WTC11 (cell line): Measurements from ENCODE around the gene ACO1. TPM values are rescaled to one million over a fixed set of nuclear protein-coding genes. Genes with fewer than 3 reads are reported as not detected.

Experiments used
- ATAC-seq: fragments of 200-7000 bp; cut with Tn5 transposase; 2 replicates; pipeline ENCODE4 v1.10.0; 2021; ENCODE audit warnings: mild to moderate bottlenecking, moderate library complexity
- CTCF ChIA-PET: fragments of 300-600 bp; sonication (Branson Sonifier 250); formaldehyde crosslinking; loops from one replicate; lab custom pipeline; 2021; ENCODE audit warnings: antibody characterized with exemption; lab: Charles Lee
- POLR2A ChIA-PET: fragments of 350-600 bp; sonication (Branson Sonifier 250); formaldehyde crosslinking; loops from one replicate; lab custom pipeline; 2021; ENCODE audit warnings: antibody characterized with exemption; lab: Charles Lee
- DNase-seq: peaks from one replicate; pipeline ENCODE4 v3.0.0; 2021; ENCODE audit warnings: low spot score
- H3K27ac Mint-ChIP-seq: 2 replicates; pipeline ENCODE4 v1.8.0; 2021; ENCODE audit warnings: mixed read lengths
- H3K27me3 Mint-ChIP-seq: 2 replicates; pipeline ENCODE4 v1.8.0; 2021; ENCODE audit warnings: low read depth, mild to moderate bottlenecking, moderate library complexity, mixed read lengths
- H3K36me3 Mint-ChIP-seq: 2 replicates; pipeline ENCODE4 v1.8.0; 2021; ENCODE audit warnings: mixed read lengths
- H3K4me1 Mint-ChIP-seq: 2 replicates; pipeline ENCODE4 v1.8.0; 2022; ENCODE audit warnings: mixed read lengths
- H3K4me3 Mint-ChIP-seq: 2 replicates; pipeline ENCODE4 v1.8.0; 2021; ENCODE audit warnings: mild to moderate bottlenecking, moderate library complexity, mixed read lengths
- H3K9me3 Mint-ChIP-seq: 2 replicates; pipeline ENCODE4 v1.8.0; 2021; ENCODE audit warnings: mixed read lengths
- AFF4 ChIP-seq: sonication (generic); formaldehyde crosslinking; IDR thresholded peaks from 2 replicates; pipeline ENCODE4 v1.8.1; 2023; ENCODE audit warnings: mild to moderate bottlenecking, missing genetic modification reagents, borderline replicate concordance
- ARID4B ChIP-seq: sonication (generic); formaldehyde crosslinking; IDR thresholded peaks from 2 replicates; pipeline ENCODE4 v1.8.0; 2023; ENCODE audit warnings: missing genetic modification reagents, mild to moderate bottlenecking, borderline replicate concordance
- CDX4 ChIP-seq: fragments of 250-450 bp; sonication (Bioruptor Pico); IDR thresholded peaks from 2 replicates; pipeline ENCODE4 v1.9.0; 2021; ENCODE audit warnings: moderate library complexity, mild to moderate bottlenecking, inconsistent platforms, borderline replicate concordance
- ELF4 ChIP-seq: sonication (generic); formaldehyde crosslinking; IDR thresholded peaks from 2 replicates; pipeline ENCODE4 v1.8.1; 2022; ENCODE audit warnings: low read depth, mild to moderate bottlenecking, moderate library complexity, missing genetic modification reagents
- GABPB1 ChIP-seq: sonication (generic); formaldehyde crosslinking; IDR thresholded peaks from 2 replicates; pipeline ENCODE4 v1.8.1; 2023; ENCODE audit warnings: mild to moderate bottlenecking, missing genetic modification reagents
- HMGXB4 ChIP-seq: sonication (generic); formaldehyde crosslinking; IDR thresholded peaks from 2 replicates; pipeline ENCODE4 v1.8.1; 2023; ENCODE audit warnings: mild to moderate bottlenecking, moderate library complexity, missing genetic modification reagents
- IRF2 ChIP-seq: sonication (generic); formaldehyde crosslinking; IDR thresholded peaks from 2 replicates; pipeline ENCODE4 v1.8.0; 2022; ENCODE audit warnings: low read depth, missing genetic modification reagents, borderline replicate concordance
- KAT7 ChIP-seq: sonication (generic); formaldehyde crosslinking; IDR thresholded peaks from 2 replicates; pipeline ENCODE4 v1.8.1; 2023; ENCODE audit warnings: missing genetic modification reagents, mild to moderate bottlenecking, borderline replicate concordance
- MAX ChIP-seq: sonication (generic); formaldehyde crosslinking; IDR thresholded peaks from 2 replicates; pipeline ENCODE4 v1.8.0; 2022; ENCODE audit warnings: mild to moderate bottlenecking, missing genetic modification reagents
- MXD4 ChIP-seq: fragments of 250-450 bp; sonication (Bioruptor Pico); IDR thresholded peaks from 2 replicates; pipeline ENCODE4 v1.8.0; 2021; ENCODE audit warnings: mild to moderate bottlenecking, moderate library complexity, borderline replicate concordance
- NFE2L1 ChIP-seq: sonication (generic); formaldehyde crosslinking; IDR thresholded peaks from 2 replicates; pipeline ENCODE4 v1.8.1; 2023; ENCODE audit warnings: missing genetic modification reagents
- PREB ChIP-seq: sonication (generic); formaldehyde crosslinking; IDR thresholded peaks from 2 replicates; pipeline ENCODE4 v1.8.1; 2022; ENCODE audit warnings: mild to moderate bottlenecking, missing genetic modification reagents, moderate library complexity, borderline replicate concordance
- RELA ChIP-seq: sonication (generic); formaldehyde crosslinking; IDR thresholded peaks from 2 replicates; pipeline ENCODE4 v1.8.1; 2022; ENCODE audit warnings: missing genetic modification reagents, mild to moderate bottlenecking, borderline replicate concordance
- RORB ChIP-seq: fragments of 250-450 bp; sonication (Bioruptor Pico); IDR thresholded peaks from 2 replicates; pipeline ENCODE4 v1.9.0; 2021; ENCODE audit warnings: mild to moderate bottlenecking
- TP53 ChIP-seq: sonication (generic); formaldehyde crosslinking; IDR thresholded peaks from 2 replicates; pipeline ENCODE4 v1.8.1; 2023; ENCODE audit warnings: mild to moderate bottlenecking, missing genetic modification reagents
- USF2 ChIP-seq: sonication (generic); formaldehyde crosslinking; IDR thresholded peaks from 2 replicates; pipeline ENCODE4 v1.8.1; 2023; ENCODE audit warnings: mild to moderate bottlenecking, missing genetic modification reagents, moderate library complexity
- ZNF232 ChIP-seq: sonication (generic); formaldehyde crosslinking; IDR thresholded peaks from 2 replicates; pipeline ENCODE4 v1.8.0; 2022; ENCODE audit warnings: mild to moderate bottlenecking, missing genetic modification reagents
- ZNF281 ChIP-seq: sonication (generic); formaldehyde crosslinking; IDR thresholded peaks from 2 replicates; pipeline ENCODE4 v1.8.0; 2023; ENCODE audit warnings: mild to moderate bottlenecking, missing genetic modification reagents
- total RNA-seq: library from RNA; stranded (reverse); gene quantifications from 3 replicates; pipeline ENCODE4 v1.2.3, GENCODE V29; 2021

The ACO1 gene
- total RNA-seq, 1 experiment from 2014 or later: 40.2 TPM

GRCh38 chr9:32472344-32472743 lies 87.9 kb downstream of the ACO1 start:
- no peak overlapping the region for H3K27ac Mint-ChIP-seq
- ATAC-seq: no peak
- no peak for DNase-seq
- peaks cover 4% of the 10 kb centered on the region for H3K36me3 Mint-ChIP-seq
- POLR2A ChIA-PET: no interaction called here
- H3K9me3 Mint-ChIP-seq: no peaks in the 10 kb centered on the region
- H3K4me1 Mint-ChIP-seq: no peaks in the 10 kb centered on the region
- no peak overlapping the region for H3K4me3 Mint-ChIP-seq
- CTCF ChIA-PET: no interaction called here
- no peak for TF ChIP-seq KAT7 (CRISPR knock-in tag)
- no peak for TF ChIP-seq CDX4 (CRISPR knock-in tag)
- no peak for TF ChIP-seq ZNF232 (CRISPR knock-in tag)
- TF ChIP-seq IRF2 (CRISPR knock-in tag): no peak
- TF ChIP-seq PREB (CRISPR knock-in tag): no peak
- no peak for TF ChIP-seq ARID4B (CRISPR knock-in tag)
- TF ChIP-seq AFF4 (CRISPR knock-in tag): no peak
- no peak for TF ChIP-seq USF2 (CRISPR knock-in tag)
- no peak for TF ChIP-seq RELA (CRISPR knock-in tag)
- TF ChIP-seq ELF4 (CRISPR knock-in tag): no peak
- no peak for TF ChIP-seq MAX (CRISPR knock-in tag)
- no peak for TF ChIP-seq NFE2L1 (CRISPR knock-in tag)
- TF ChIP-seq GABPB1 (CRISPR knock-in tag): no peak
- TF ChIP-seq MXD4 (CRISPR knock-in tag): no peak
- TF ChIP-seq RORB (CRISPR knock-in tag): no peak
- no peak for TF ChIP-seq ZNF281 (CRISPR knock-in tag)
- no peak for TF ChIP-seq HMGXB4
- TF ChIP-seq TP53 (CRISPR knock-in tag): no peak
- H3K27me3 Mint-ChIP-seq: no peaks in the 10 kb centered on the region
